K562 (cell line): Measurements from ENCODE around the gene WDR18. TPM values are rescaled to one million over a fixed set of nuclear protein-coding genes. Genes with fewer than 3 reads are reported as not detected.

Experiments used
- ATAC-seq: fragments of 200-7000 bp; cut with Tn5 transposase; 3 replicates; pipeline ENCODE4 v1.9.1; 2020; ENCODE audit warnings: moderate library complexity
- BruUV-seq: library from RNA; stranded (reverse); fragments of 400-500 nt; replicated peaks from 2 replicates; lab custom pipeline; 2021; lab: Mats Ljungman, UMichigan
- CTCF ChIA-PET: fragments of 300-600 bp; formaldehyde crosslinking; extraction: SDS; loops from one replicate; lab custom pipeline; 2021; ENCODE audit warnings: low intra/inter-chr PET ratio; lab: Yijun Ruan, JAX
- POLR2A ChIA-PET: fragments of 300-600, 350-650 bp; sonication (Branson Sonifier 250); formaldehyde crosslinking; extraction: SDS; loops from one replicate; lab custom pipeline; 2021; ENCODE audit warnings: antibody characterized with exemption, inconsistent platforms; lab: Yijun Ruan, JAX
- DNase-seq, 4 experiments: peaks; one replicate each; pipeline versions ENCODE4 v3.0.0 to v3.0.0-alpha.2; 2011 to 2018; ENCODE audit warnings: low spot score in 3 of 4, mixed read lengths in 3 of 4; ENCODE audit errors: extremely low read depth in 1 of 4
- FAIRE-seq: peaks from 2 replicates; lab custom pipeline; 2011; peaks lifted over from hg19 to GRCh38; lab: Jason Lieb, UNC
- H2AFZ ChIP-seq: 2 replicates; pipeline ENCODE4 v1.6.0; 2011; ENCODE audit warnings: low read depth, low read length, control low read depth, inconsistent platforms
- H3K27ac ChIP-seq: fragments of 200-600 bp; 3 replicates; pipeline ENCODE4 v1.8.0; 2011; ENCODE audit warnings: low read depth, mild to moderate bottlenecking, control low read depth, inconsistent platforms, low read length, moderate library complexity, mixed read lengths; ENCODE audit errors: extremely low read depth
- H3K27me3 ChIP-seq, 2 experiments: fragments of 300-600 bp in 1 of 2; 2 replicates in 1 of 2; 3 replicates in 1 of 2; pipeline versions ENCODE4 v1.6.0 to v1.8.0; 2011; ENCODE audit warnings: inconsistent platforms in 2 of 2, low read length in 2 of 2, mild to moderate bottlenecking in 1 of 2, mixed read lengths in 1 of 2, moderate library complexity in 1 of 2; ENCODE audit not compliant: control insufficient read depth in 2 of 2, insufficient read depth in 2 of 2
- H3K36me3 ChIP-seq: fragments of 300-600 bp; 3 replicates; pipeline ENCODE4 v1.8.0; 2011; ENCODE audit warnings: mild to moderate bottlenecking, low read length, inconsistent platforms; ENCODE audit not compliant: control insufficient read depth, insufficient read depth
- H3K4me1 ChIP-seq, 2 experiments: fragments of 200-600 bp in 1 of 2; replicated peaks in 1 of 2; 2 replicates in 1 of 2; 3 replicates in 1 of 2; pipeline versions ENCODE4 v1.5.1 to v1.8.0; 2011; ENCODE audit warnings: inconsistent platforms in 2 of 2, low read length in 2 of 2, mild to moderate bottlenecking in 1 of 2, mixed read lengths in 1 of 2, moderate library complexity in 1 of 2; ENCODE audit not compliant: control insufficient read depth in 2 of 2, insufficient read depth in 2 of 2
- H3K4me2 ChIP-seq: 2 replicates; pipeline ENCODE4 v1.6.1; 2011; ENCODE audit warnings: low read length, control low read depth, inconsistent platforms, mixed read lengths; ENCODE audit not compliant: insufficient read depth
- H3K4me3 ChIP-seq: fragments of 200-600 bp; sonication (generic), shearing (Covaris generic); 2 replicates; pipeline ENCODE4 v1.5.1; 2016; ENCODE audit warnings: control low read depth, inconsistent platforms
- H3K79me2 ChIP-seq: fragments of 200-600 bp; 3 replicates; pipeline ENCODE4 v1.8.0; 2011; ENCODE audit warnings: low read length, inconsistent platforms; ENCODE audit not compliant: control insufficient read depth, insufficient read depth
- H3K9ac ChIP-seq, 2 experiments: 2 replicates each; pipeline versions ENCODE4 v1.6.0 to v1.6.1; 2011; ENCODE audit warnings: low read depth in 2 of 2, low read length in 2 of 2, control low read depth in 1 of 2, inconsistent platforms in 1 of 2, mild to moderate bottlenecking in 1 of 2, mixed read lengths in 1 of 2; ENCODE audit not compliant: insufficient read depth in 1 of 2
- H3K9me1 ChIP-seq: one replicate; pipeline ENCODE4 v1.6.0; 2011; ENCODE audit warnings: inconsistent platforms, mild to moderate bottlenecking, low read length, moderate library complexity; ENCODE audit not compliant: control insufficient read depth, insufficient read depth
- H3K9me3 ChIP-seq: replicated peaks from 2 replicates; pipeline ENCODE4 v1.5.1; 2011; ENCODE audit warnings: low read depth, low read length, inconsistent platforms; ENCODE audit not compliant: control insufficient read depth, insufficient read depth
- H4K20me1 ChIP-seq: replicated peaks from 2 replicates; pipeline ENCODE4 v1.6.1; 2011; ENCODE audit warnings: low read length, inconsistent platforms, mixed read lengths; ENCODE audit not compliant: control insufficient read depth, insufficient read depth
- ATF4 ChIP-seq: fragments of 450-650 bp; formaldehyde crosslinking; IDR thresholded peaks from 2 replicates; pipeline ENCODE4 v1.4.0; 2022; ENCODE audit warnings: mild to moderate bottlenecking, moderate library complexity
- CBFA2T3 ChIP-seq: fragments of 450-650 bp; IDR thresholded peaks from 2 replicates; pipeline ENCODE4 v1.6.1; 2017
- CHCHD3 ChIP-seq: fragments of 250-450 bp; sonication (Bioruptor Pico); IDR thresholded peaks from 2 replicates; pipeline ENCODE4 v2.1.2; 2022; ENCODE audit warnings: mild to moderate bottlenecking
- CHD1 ChIP-seq: fragments of 200-600 bp; sonication (generic); IDR thresholded peaks from one replicate; pipeline ENCODE4 v1.6.1; 2012; ENCODE audit warnings: mild to moderate bottlenecking, moderate library complexity, low read length, inconsistent platforms
- CREM ChIP-seq: IDR thresholded peaks from 2 replicates; pipeline ENCODE4 v1.6.1; 2014; ENCODE audit warnings: antibody characterized with exemption, low read depth
- E2F1 ChIP-seq: sonication (generic); formaldehyde crosslinking; IDR thresholded peaks from 2 replicates; pipeline ENCODE4 v1.8.1; 2023; ENCODE audit warnings: mild to moderate bottlenecking, missing genetic modification reagents, moderate library complexity
- MEF2A ChIP-seq: IDR thresholded peaks from 2 replicates; pipeline ENCODE4 v1.6.1; 2011; ENCODE audit warnings: low read depth, mild to moderate bottlenecking, low read length, moderate library complexity; ENCODE audit not compliant: control insufficient read depth
- MEF2D ChIP-seq: conservative IDR thresholded peaks from 2 replicates; pipeline ENCODE4 v1.6.1; 2016; ENCODE audit warnings: low read depth, missing genetic modification characterization, missing compliant biosample characterization
- PHF21A ChIP-seq: fragments of 450-650 bp; IDR thresholded peaks from 2 replicates; pipeline ENCODE4 v1.6.1; 2017; ENCODE audit warnings: low read depth, borderline replicate concordance
- POLR2A ChIP-seq: fragments of 450-650 bp; conservative IDR thresholded peaks from 2 replicates; pipeline ENCODE4 v1.6.1; 2016
- PTBP1 ChIP-seq: fragments of 200-400 bp; formaldehyde crosslinking; IDR thresholded peaks from 2 replicates; pipeline ENCODE4 v1.6.1; 2017; ENCODE audit warnings: low read depth, low read length
- SMAD3 ChIP-seq: fragments of 450-650 bp; formaldehyde crosslinking; conservative IDR thresholded peaks from 2 replicates; pipeline ENCODE4 v1.4.0; 2020; ENCODE audit warnings: mild to moderate bottlenecking
- SMARCC2 ChIP-seq: fragments of 450-650 bp; IDR thresholded peaks from 2 replicates; pipeline ENCODE4 v1.6.1; 2017; ENCODE audit warnings: antibody characterized with exemption, moderate library complexity, mild to moderate bottlenecking, low read depth
- TBP ChIP-seq: optimal IDR thresholded peaks from 2 replicates; pipeline ENCODE3; 2011; ENCODE audit warnings: low read depth, low read length, improper control_type of control experiment
- ZC3H4 ChIP-seq: sonication (generic); formaldehyde crosslinking; IDR thresholded peaks from 2 replicates; pipeline ENCODE4 v1.9.0; 2021; ENCODE audit warnings: missing genetic modification reagents, borderline replicate concordance
- ZNF121 ChIP-seq: sonication (generic); formaldehyde crosslinking; conservative IDR thresholded peaks from 2 replicates; pipeline ENCODE4 v1.8.0; 2022; ENCODE audit warnings: missing genetic modification reagents
- WGBS: fragments of 100-300 bp; shearing (Covaris generic); methylation state at CpG from one replicate; pipeline ENCODE4 v1.1.6; 2016; ENCODE audit warnings: low coverage, mixed read lengths; ENCODE audit not compliant: insufficient coverage; ENCODE audit errors: missing lambda C conversion rate; 5-methylcytosine and 5-hydroxymethylcytosine counted together
- in situ Hi-C: fragments of 300-500 bp; cut with MboI; formaldehyde crosslinking; loops from 4 replicates; pipeline ENCODE4 v1.15.0; 2018; ENCODE audit warnings: inconsistent platforms, mixed read lengths
- intact Hi-C: fragments of 100-400 bp; cut with micrococcal nuclease; formaldehyde crosslinking; loops from 2 replicates; pipeline ENCODE4 v1.14.2; 2022
- polyA plus RNA-seq, 8 experiments: library from polyadenylated mRNA; depleted of rRNA in 4 of 8; stranded (reverse) in 5 of 8; unstranded in 3 of 8; fragments of >200 nt; fragmentation: Nextera tagmentation in 2 of 8; fragmentation: Illumina TruSeq in 1 of 8; extraction: Ambion mirVana in 2 of 8; extraction: Trizol in 1 of 8; gene quantifications; 2 replicates each; pipeline versions ENCODE4 v1.2.1 to v1.2.3, GENCODE V29; 2011 to 2014; ENCODE audit warnings: inconsistent platforms in 1 of 8, missing spikeins in 1 of 8
- total RNA-seq, 7 experiments: library from RNA; depleted of rRNA in 6 of 7; stranded (reverse); fragments of >200 nt in 6 of 7; fragmentation: Illumina TruSeq in 2 of 7; extraction: Trizol in 2 of 7; gene quantifications; 2 replicates each; pipeline versions ENCODE4 v1.2.1 to v1.2.3, GENCODE V29; 2011 to 2021; ENCODE audit warnings: low replicate concordance in 1 of 7
- TF ChIP-seq, protein P1 (sequence below): fragments of 250-450 bp; sonication (Bioruptor Pico); IDR thresholded peaks from 2 replicates; pipeline ENCODE4 v1.8.0; 2021; ENCODE audit warnings: moderate library complexity, mild to moderate bottlenecking, inconsistent platforms

The WDR18 gene
- total and polyA plus RNA-seq, 9 of the 15 experiments (the other 6 are each of a cell fraction or from before 2014, with no cell fraction given), result 0.65 to 181 (median 30.1) TPM

DNA sequence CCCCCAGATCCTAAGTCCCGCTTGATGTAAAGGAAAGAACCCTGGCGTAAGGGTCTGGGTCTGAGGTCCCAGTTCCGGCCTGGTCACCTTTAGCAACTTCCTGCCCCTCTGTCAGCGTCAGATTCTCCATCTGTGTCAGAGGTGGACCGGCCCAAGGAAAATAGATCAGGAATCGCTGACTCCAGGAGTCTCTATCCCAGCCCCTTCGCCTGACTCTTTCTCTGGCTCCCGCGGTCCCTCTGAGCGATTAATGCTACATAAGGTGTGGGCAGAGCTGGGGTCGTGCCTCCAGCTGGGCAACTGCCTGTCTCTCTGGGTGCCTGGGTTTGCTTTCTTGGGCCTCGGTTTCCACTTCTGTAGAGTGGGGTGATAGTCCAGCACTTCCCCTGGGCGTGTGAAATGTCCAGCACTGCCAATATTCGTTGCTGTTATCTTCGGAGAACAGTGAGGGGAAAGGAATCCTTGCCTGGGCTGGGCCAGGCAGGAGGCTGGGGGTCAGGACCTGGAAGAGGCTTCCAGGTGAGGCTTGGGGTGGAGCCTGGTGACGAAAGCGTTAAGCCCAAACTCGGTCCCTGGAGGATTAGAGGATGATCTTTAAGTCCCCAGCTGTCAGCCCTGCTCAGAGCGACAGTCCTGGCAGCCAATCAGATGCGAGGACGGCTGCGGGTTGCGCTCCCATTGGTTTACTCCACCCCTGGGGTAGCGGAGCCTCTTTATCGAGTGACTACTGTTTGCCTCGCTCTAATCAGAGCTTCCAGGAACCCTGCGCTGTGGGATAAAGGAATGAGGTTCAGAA is 56.5 kb downstream of the WDR18 start (continued):
- no peak for TF ChIP-seq ATF4
- peak; percentile 65 for TF ChIP-seq CREM
- peak; percentile 29 for TF ChIP-seq TBP
- no peak for TF ChIP-seq MEF2A
- peak; percentile 91; the same call in 1 of the 2 replicates for TF ChIP-seq PHF21A
- TF ChIP-seq CBFA2T3, result peak; percentile 93
- TF ChIP-seq, all 486 proteins: peak for 121

GRCh38 chr19:1041272-1041834 is 57.2 kb downstream of the WDR18 start:
- Histone ChIP-seq H3K9me1 (no peaks in the 10 kb centered on the region), H3K27me3 (no peaks in the 10 kb centered on the region), H3K36me3 (peaks cover 45% of the 10 kb centered on the region; the same call in 2 of the 3 replicates), H3K4me2 (peak overlapping the region; percentile 92), H3K9ac (peak overlapping the region; percentile 64 to 91), H2AFZ (no peak overlapping the region), H3K4me3 (peak overlapping the region; percentile 55), H3K79me2 (peaks cover 40% of the 10 kb centered on the region), H3K27ac (peak overlapping the region; percentile 72), H4K20me1 (no peaks in the 10 kb centered on the region), H3K9me3 (no peaks in the 10 kb centered on the region), H3K4me1 (peaks cover 39 to 76% of the 10 kb centered on the region in 2 experiments)
- POLR2A ChIA-PET, result interaction anchor here (0.6 to 11.0 kb wide), 10 partner anchors 12 to 710 kb away, joined by 3 to 176 read pairs (median 4); partner anchors contain the start of genes ARHGAP45, CIRBP, CNN2 and RNU6-2
- no peak for ATAC-seq
- 3% methylated on average over 23 of the region's 26 CpGs for WGBS
- DNase-seq, result no peak
- in situ Hi-C loops (no loop called here), intact Hi-C loops (loop anchor here (2.0 to 5.0 kb wide), 3 partner anchors 21 to 61 kb away; partner anchors contain the start of genes GPX4, RNU6-2 and TMEM259)
- FAIRE-seq, result no peak
- CTCF ChIA-PET, result no interaction called here
- BruUV-seq, result no TSS peak
- TF ChIP-seq, protein P1, sequence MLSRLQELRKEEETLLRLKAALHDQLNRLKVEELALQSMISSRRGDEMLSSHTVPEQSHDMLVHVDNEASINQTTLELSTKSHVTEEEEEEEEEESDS (CRISPR knock-in tag), result no peak
- TF ChIP-seq ZNF121 (CRISPR knock-in tag) (peak; percentile 22; the same call in 1 of the 2 replicates), CHD1 (peak; percentile 63), MEF2D (tag) (no peak), CHCHD3 (CRISPR knock-in tag) (no peak), SMAD3 (no peak), PTBP1 (peak; percentile 63), ZC3H4 (peak; percentile 79; the same call in 1 of the 2 replicates), SMARCC2 (no peak), E2F1 (CRISPR knock-in tag) (no peak), POLR2A (0 out of 2 replicates have a peak, but pooled peaks have one; percentile 20), CBFA2T3 (no peak)
